Ovary (tissue), 9 donors: ENCODE data around the gene RNF39. TPM values are rescaled to one million over a fixed set of nuclear protein-coding genes. Genes with fewer than 3 reads are reported as not detected.

Experiments
- DNase-seq, 5 donors: peaks; one replicate each; pipeline ENCODE4 v3.0.0-alpha.2; 2019 to 2020
- H3K27ac ChIP-seq, 2 donors: fragments of 200-600 bp; one replicate each; pipeline versions ENCODE4 v1.5.1 to v1.8.0; 2019 to 2022
- H3K27me3 ChIP-seq: fragments of 200-600 bp; one replicate; pipeline ENCODE4 v1.8.0; 2022
- H3K36me3 ChIP-seq: fragments of 200-600 bp; sonication (generic); one replicate; pipeline ENCODE4 v1.5.1; 2019
- H3K4me1 ChIP-seq: one replicate; pipeline ENCODE4 v1.8.1; 2013; ENCODE audit warnings: mild to moderate bottlenecking, moderate library complexity; ENCODE audit not compliant: insufficient read depth
- H3K4me3 ChIP-seq: fragments of 200-600 bp; sonication (generic); one replicate; pipeline ENCODE4 v1.5.1; 2017
- H3K9me3 ChIP-seq, 2 donors: fragments of 200-600 bp in 1 of 2; sonication (generic) in 1 of 2; one replicate each; pipeline versions ENCODE4 v1.5.1 to v1.8.1; 2013 to 2019; ENCODE audit warnings: mild to moderate bottlenecking in 1 of 2, moderate library complexity in 1 of 2
- CTCF ChIP-seq, 3 donors: fragments of 450-650 bp in 2 of 3; fragments of 200-600 bp in 1 of 3; IDR thresholded peaks; one replicate each; pipeline versions ENCODE4 v1.5.1 to v1.8.0; 2016 to 2022; ENCODE audit warnings: antibody characterized with exemption in 3 of 3, mild to moderate bottlenecking in 1 of 3
- EP300 ChIP-seq: sonication (generic); formaldehyde crosslinking; IDR thresholded peaks from one replicate; pipeline ENCODE4 v1.6.1; 2017; ENCODE audit warnings: antibody characterized with exemption
- POLR2A ChIP-seq: fragments of 450-650 bp; IDR thresholded peaks from one replicate; pipeline ENCODE4 v1.6.1; 2017; ENCODE audit warnings: antibody characterized with exemption, mild to moderate bottlenecking, moderate library complexity
- WGBS, 3 donors: extraction: QIAGEN DNeasy Blood & Tissue Kit in 1 of 3; methylation state at CpG; one replicate each; pipeline versions ENCODE4 v1.1.5 to v1.1.7; 2013 to 2017; 5-methylcytosine and 5-hydroxymethylcytosine counted together
- intact Hi-C, 4 donors: fragments of 100-400 bp; cut with DNase I; formaldehyde crosslinking; loops; one replicate each; pipeline versions ENCODE4 v1.11.0 to v1.15.1; 2022 to 2023
- polyA plus RNA-seq, 2 donors: library from polyadenylated mRNA; stranded (reverse); fragments of 200-250 nt in 1 of 2; fragments of 350-450 nt in 1 of 2; fragmentation: Illumina TruSeq in 1 of 2; extraction: RNeasy Lipid Tissue Mini Kit (QIAGEN cat#74804) in 1 of 2; gene quantifications; one replicate each; pipeline ENCODE4 v1.2.3, GENCODE V29; 2013 to 2014
- total RNA-seq, 7 donors: library from RNA; depleted of rRNA in 2 of 7; stranded (reverse); fragments of >200 nt in 2 of 7; fragmentation: NEBNext Ultra II Directional in 3 of 7; extraction: Animal tissue kit (Norgen Biotek cat#: 25700) in 3 of 7; gene quantifications; one replicate each; pipeline versions ENCODE4 v1.1.0 to v1.2.4, GENCODE V29; 2016 to 2023
- donor health status: DM: no; HTN: no; CAD: no; lungs with moderate emphysema.
- donor health status: DM: no; HTN: no; CAD: no.
- donor health status: Bipolar disorder and iron deficiency.
- donor health status: DM: yes; HTN: yes; CAD: no.
- donor health status: DM: no; HTN: no; CAD: no.
- donor health status: DM: yes; HTN: yes; CAD: no.

Gene RNF39
- total and polyA plus RNA-seq, 9 donors, result 0.28 to 3.1 (median 0.97) TPM; not detected in 1

GRCh38 chr6:30111266-30111856, 35.8 kb upstream of the RNF39 start:
- TF ChIP-seq EP300 (no peak), CTCF (IDR thresholded peaks at IDR 0.05) (no peak), POLR2A (no peak)
- Histone ChIP-seq H3K27ac (no peak overlapping the region), H3K36me3 (no peaks in the 10 kb centered on the region), H3K9me3 (no peaks in the 10 kb centered on the region), H3K4me1 (no peaks in the 10 kb centered on the region), H3K4me3 (no peak overlapping the region), H3K27me3 (no peaks in the 10 kb centered on the region)
- intact Hi-C loops, result no loop called here
- DNase-seq, result no peak
- 36 to 58% (median 44%) methylated on average over 27 of the region's 27 CpGs for WGBS, 3 donors

- TF ChIP-seq EP300 (no peak), POLR2A (no peak), CTCF (IDR thresholded peaks at IDR 0.05) (no peak)
- 50 to 70% (median 59%) methylated on average over 2 of the region's 2 CpGs for WGBS, 3 donors
- no peak for DNase-seq
- H3K9me3 ChIP-seq, result no peaks in the 10 kb centered on the region
- H3K27ac ChIP-seq, result no peak overlapping the region
- no peaks in the 10 kb centered on the region for H3K36me3 ChIP-seq
- intact Hi-C loops, result no loop called here
- no peaks in the 10 kb centered on the region for H3K27me3 ChIP-seq
- H3K4me1 ChIP-seq, result peaks cover 14% of the 10 kb centered on the region
- no peak overlapping the region for H3K4me3 ChIP-seq
Observed at GRCh38 chr6:30104661-30105060, 29.1 kb upstream of the RNF39 start.

- intact Hi-C loops, result loop anchor here in 1 of 4 donors (2.0 kb wide), 1 partner anchor 23 kb away; no protein-coding TSS in a partner anchor
Observed at GRCh38 chr6:30103872-30104179, 28.3 kb upstream of the RNF39 start.

GRCh38 chr6:30102970-30103871, 27.7 kb upstream of the RNF39 start:
- TF ChIP-seq POLR2A (no peak), CTCF (IDR thresholded peaks at IDR 0.05) (peak; percentile 59 to 70 (median 68))
- 6 to 9% (median 6%) methylated on average over 36 of the region's 36 CpGs for WGBS, 3 donors
- no peaks in the 10 kb centered on the region for H3K27me3 ChIP-seq
- H3K27ac ChIP-seq, result no peak overlapping the region
- intact Hi-C loops, result loop anchor here in 1 of 4 donors (2.0 kb wide), 1 partner anchor 24 kb away; no protein-coding TSS in a partner anchor
- H3K4me3 ChIP-seq, result peak overlapping the region; percentile 30
- H3K36me3 ChIP-seq, result no peaks in the 10 kb centered on the region
- DNase-seq, result peak; percentile 75 to 88 (median 77)
- no peaks in the 10 kb centered on the region for H3K9me3 ChIP-seq
- H3K4me1 ChIP-seq, result peaks cover 14% of the 10 kb centered on the region

More at GRCh38 chr6:30103872-30104179, 28.3 kb upstream of the RNF39 start:
- no peaks in the 10 kb centered on the region for H3K9me3 ChIP-seq
- WGBS, 3 donors, result 49 to 56% (median 56%) methylated on average over 3 of the region's 3 CpGs
- peak overlapping the region; percentile 30 for H3K4me3 ChIP-seq
- no peaks in the 10 kb centered on the region for H3K27me3 ChIP-seq
- H3K27ac ChIP-seq, result no peak overlapping the region
- DNase-seq, result no peak
- no peak for TF ChIP-seq POLR2A
- no peak for TF ChIP-seq EP300
- TF ChIP-seq CTCF (IDR thresholded peaks at IDR 0.05), result no peak
- peaks cover 14% of the 10 kb centered on the region for H3K4me1 ChIP-seq
- H3K36me3 ChIP-seq, result no peaks in the 10 kb centered on the region
